Smooth muscle cell (in vitro differentiated cells): ENCODE data around the gene UBXN2A. TPM values are rescaled to one million over a fixed set of nuclear protein-coding genes. Genes with fewer than 3 reads are reported as not detected.

Source experiments
- DNase-seq: peaks from one replicate; lab custom pipeline; 2025; ENCODE audit not compliant: unreplicated experiment; lab: John Stamatoyannopoulos, UW
- H2AFZ ChIP-seq: fragments of 200-600 bp; sonication (generic); 2 replicates; pipeline ENCODE4 v1.6.0; 2016; ENCODE audit warnings: antibody characterized with exemption, low read depth, mild to moderate bottlenecking
- H3F3A ChIP-seq: fragments of 200-600 bp; sonication (generic); 2 replicates; pipeline ENCODE4 v1.6.0; 2017; ENCODE audit warnings: antibody characterized with exemption, low read depth
- H3K27ac ChIP-seq: fragments of 200-600 bp; sonication (generic); 2 replicates; pipeline ENCODE4 v1.5.1; 2016; ENCODE audit warnings: low read depth, mild to moderate bottlenecking
- H3K27me3 ChIP-seq: fragments of 200-600 bp; sonication (generic); 2 replicates; pipeline ENCODE4 v1.6.1; 2016; ENCODE audit warnings: low read depth, mild to moderate bottlenecking
- H3K36me3 ChIP-seq: fragments of 200-600 bp; sonication (generic); 2 replicates; pipeline ENCODE4 v1.5.1; 2016; ENCODE audit warnings: low read depth
- H3K4me1 ChIP-seq: fragments of 200-600 bp; sonication (generic); 2 replicates; pipeline ENCODE4 v1.5.1; 2016; ENCODE audit warnings: low read depth
- H3K4me2 ChIP-seq: fragments of 200-600 bp; sonication (generic); 2 replicates; pipeline ENCODE4 v1.6.0; 2016; ENCODE audit warnings: mild to moderate bottlenecking
- H3K4me3 ChIP-seq: fragments of 200-600 bp; sonication (generic); 2 replicates; pipeline ENCODE4 v1.5.1; 2016; ENCODE audit warnings: mild to moderate bottlenecking
- H3K79me2 ChIP-seq: fragments of 200-600 bp; sonication (generic); 2 replicates; pipeline ENCODE4 v1.6.0; 2016; ENCODE audit warnings: low read depth, mild to moderate bottlenecking
- H3K9ac ChIP-seq: fragments of 200-600 bp; sonication (generic); 2 replicates; pipeline ENCODE4 v1.6.0; 2016; ENCODE audit warnings: low read depth
- H3K9me3 ChIP-seq: fragments of 200-600 bp; sonication (generic); replicated peaks from 2 replicates; pipeline ENCODE4 v1.5.1; 2016; ENCODE audit warnings: low read depth
- H4K20me1 ChIP-seq: fragments of 200-600 bp; sonication (generic); 2 replicates; pipeline ENCODE4 v1.6.0; 2016; ENCODE audit warnings: low read depth
- CTCF ChIP-seq: fragments of 200-600 bp; sonication (generic); IDR thresholded peaks from 2 replicates; pipeline ENCODE4 v1.5.1; 2017; ENCODE audit warnings: borderline replicate concordance, mild to moderate bottlenecking, antibody characterized with exemption; ENCODE audit not compliant: insufficient read depth, poor library complexity, severe bottlenecking
- WGBS: methylation state at CpG from one replicate; pipeline ENCODE4 v1.1.7; 2016; ENCODE audit warnings: low lambda C conversion rate; 5-methylcytosine and 5-hydroxymethylcytosine counted together
- polyA plus RNA-seq: library from polyadenylated mRNA; unstranded; fragments of >200 nt; fragmentation: Nextera tagmentation; extraction: Ambion mirVana; gene quantifications from 2 replicates; pipeline ENCODE4 v1.2.1, GENCODE V29; 2016
- total RNA-seq: library from RNA; depleted of rRNA; stranded (reverse); fragments of >200 nt; gene quantifications from 2 replicates; pipeline ENCODE4 v1.2.3, GENCODE V29; 2014

UBXN2A gene
- total and polyA plus RNA-seq, 2 experiments from 2014 or later = 15.5 to 21.6 TPM

- Histone ChIP-seq H3K36me3 (no peaks in the 10 kb centered on the region), H3K4me3 (no peak overlapping the region), H3K4me1 (peaks cover 15% of the 10 kb centered on the region), H3K79me2 (peaks cover 87% of the 10 kb centered on the region), H3K9ac (no peak overlapping the region), H3F3A (no peaks in the 10 kb centered on the region), H4K20me1 (peaks cover 74% of the 10 kb centered on the region), H3K27me3 (no peaks in the 10 kb centered on the region), H3K27ac (peak overlapping the region; percentile 62), H3K9me3 (no peaks in the 10 kb centered on the region), H2AFZ (no peak overlapping the region), H3K4me2 (no peak overlapping the region)
- DNase-seq = no peak
- 71% methylated on average over 6 of the region's 6 CpGs for WGBS
- TF ChIP-seq CTCF = no peak
Measured at GRCh38 chr2:23901966-23902846, 38.1 kb upstream of the UBXN2A start.

- DNase-seq = no peak
- TF ChIP-seq CTCF = no peak
- Histone ChIP-seq H4K20me1 (peaks cover 68% of the 10 kb centered on the region), H3K27me3 (no peaks in the 10 kb centered on the region), H3K9ac (no peak overlapping the region), H3K79me2 (peaks cover 79% of the 10 kb centered on the region), H3K36me3 (no peaks in the 10 kb centered on the region), H3K27ac (no peak overlapping the region), H3K4me3 (no peak overlapping the region), H2AFZ (no peak overlapping the region), H3F3A (no peaks in the 10 kb centered on the region), H3K4me2 (no peak overlapping the region), H3K4me1 (peaks cover 15% of the 10 kb centered on the region), H3K9me3 (no peaks in the 10 kb centered on the region)
- WGBS = 96% methylated on average over 2 of the region's 2 CpGs
Measured at GRCh38 chr2:23903034-23903433, 37.2 kb upstream of the UBXN2A start.

GRCh38 chr2:23904215-23904614, 36.0 kb upstream of the UBXN2A start:
- H3K9me3 ChIP-seq = no peaks in the 10 kb centered on the region

More at GRCh38 chr2:23904215-23904614, 36.0 kb upstream of the UBXN2A start:
- peak overlapping the region; percentile 44 for H3K27ac ChIP-seq
- no peak overlapping the region for H3K4me3 ChIP-seq
- 70% methylated on average over 1 of the region's 1 CpG for WGBS
- no peak overlapping the region for H3K4me2 ChIP-seq
- peaks cover 15% of the 10 kb centered on the region for H3K4me1 ChIP-seq
- H4K20me1 ChIP-seq = peaks cover 62% of the 10 kb centered on the region
- no peak overlapping the region for H2AFZ ChIP-seq
- H3K36me3 ChIP-seq = no peaks in the 10 kb centered on the region
- peaks cover 70% of the 10 kb centered on the region for H3K79me2 ChIP-seq
- DNase-seq = no peak
- no peaks in the 10 kb centered on the region for H3K27me3 ChIP-seq
- no peak overlapping the region for H3K9ac ChIP-seq
- no peak for TF ChIP-seq CTCF
- no peaks in the 10 kb centered on the region for H3F3A ChIP-seq
